HFF-Myc (cell line): ENCODE measurements around the gene CTNNA3.

Experiments used
- DNase-seq: peaks from one replicate; pipeline ENCODE4 v3.0.0-alpha.2; 2011; ENCODE audit warnings: low read depth; ENCODE audit errors: extremely low read depth
- H3K4me3 ChIP-seq: replicated peaks from 2 replicates; pipeline ENCODE4 v1.5.1; 2011; ENCODE audit warnings: low read depth, mild to moderate bottlenecking, control low read depth, low read length
- TF ChIP-seq, protein P1 (sequence below): IDR thresholded peaks from 2 replicates; pipeline ENCODE4 v1.5.1; 2012; ENCODE audit warnings: mild to moderate bottlenecking, low read depth, low read length, control low read depth; ENCODE audit errors: missing control alignments

CTNNA3 gene

DNA sequence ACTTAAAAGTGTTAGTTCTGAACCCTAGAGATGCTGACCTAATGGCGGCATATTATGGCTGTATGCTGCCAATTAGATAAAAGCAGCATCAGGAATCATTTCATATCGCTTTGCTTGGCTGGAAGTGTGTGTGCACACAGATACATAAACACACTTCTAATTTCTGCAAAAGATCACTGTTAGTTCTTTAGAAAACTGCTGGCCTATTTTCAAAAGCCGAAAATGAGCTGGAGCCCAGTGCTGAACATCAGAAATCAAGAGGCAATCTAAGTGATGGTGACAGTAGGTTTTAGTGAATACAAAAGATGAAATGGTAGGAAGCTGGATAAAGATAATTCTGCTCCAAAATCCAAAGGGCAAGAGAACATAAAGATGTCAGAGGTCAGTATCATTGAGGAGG is 1516.0 kb downstream of the CTNNA3 start:
- no peak overlapping the region for H3K4me3 ChIP-seq
- no peak for DNase-seq
- TF ChIP-seq, protein P1, sequence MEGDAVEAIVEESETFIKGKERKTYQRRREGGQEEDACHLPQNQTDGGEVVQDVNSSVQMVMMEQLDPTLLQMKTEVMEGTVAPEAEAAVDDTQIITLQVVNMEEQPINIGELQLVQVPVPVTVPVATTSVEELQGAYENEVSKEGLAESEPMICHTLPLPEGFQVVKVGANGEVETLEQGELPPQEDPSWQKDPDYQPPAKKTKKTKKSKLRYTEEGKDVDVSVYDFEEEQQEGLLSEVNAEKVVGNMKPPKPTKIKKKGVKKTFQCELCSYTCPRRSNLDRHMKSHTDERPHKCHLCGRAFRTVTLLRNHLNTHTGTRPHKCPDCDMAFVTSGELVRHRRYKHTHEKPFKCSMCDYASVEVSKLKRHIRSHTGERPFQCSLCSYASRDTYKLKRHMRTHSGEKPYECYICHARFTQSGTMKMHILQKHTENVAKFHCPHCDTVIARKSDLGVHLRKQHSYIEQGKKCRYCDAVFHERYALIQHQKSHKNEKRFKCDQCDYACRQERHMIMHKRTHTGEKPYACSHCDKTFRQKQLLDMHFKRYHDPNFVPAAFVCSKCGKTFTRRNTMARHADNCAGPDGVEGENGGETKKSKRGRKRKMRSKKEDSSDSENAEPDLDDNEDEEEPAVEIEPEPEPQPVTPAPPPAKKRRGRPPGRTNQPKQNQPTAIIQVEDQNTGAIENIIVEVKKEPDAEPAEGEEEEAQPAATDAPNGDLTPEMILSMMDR, result no peak

DNA sequence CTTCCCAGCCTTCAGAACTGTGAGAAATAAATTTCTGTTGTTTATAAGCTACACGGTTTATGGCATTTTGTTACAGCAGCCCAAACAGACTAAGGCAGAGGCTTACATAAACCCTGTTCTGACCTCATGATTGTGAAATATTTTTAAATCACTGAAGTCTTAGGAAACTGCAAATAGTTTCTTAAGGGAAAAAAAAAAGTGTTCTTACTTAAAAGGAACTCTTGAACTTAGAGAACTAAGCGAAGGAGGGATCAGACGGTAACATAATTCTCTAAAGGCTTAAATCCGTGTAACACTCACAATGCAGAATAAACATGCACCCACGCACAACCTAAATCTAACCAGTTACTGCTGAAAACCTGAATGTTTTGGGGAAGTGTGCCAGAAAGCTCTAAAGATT is 1519.2 kb downstream of the CTNNA3 start:
- TF ChIP-seq, protein P1, result no peak
- H3K4me3 ChIP-seq, result no peak overlapping the region
- no peak for DNase-seq

GRCh38 chr10:66167816-66168215 is 1528.2 kb downstream of the CTNNA3 start:
- no peak for DNase-seq
- TF ChIP-seq, protein P1, result no peak
- H3K4me3 ChIP-seq, result no peak overlapping the region

DNA sequence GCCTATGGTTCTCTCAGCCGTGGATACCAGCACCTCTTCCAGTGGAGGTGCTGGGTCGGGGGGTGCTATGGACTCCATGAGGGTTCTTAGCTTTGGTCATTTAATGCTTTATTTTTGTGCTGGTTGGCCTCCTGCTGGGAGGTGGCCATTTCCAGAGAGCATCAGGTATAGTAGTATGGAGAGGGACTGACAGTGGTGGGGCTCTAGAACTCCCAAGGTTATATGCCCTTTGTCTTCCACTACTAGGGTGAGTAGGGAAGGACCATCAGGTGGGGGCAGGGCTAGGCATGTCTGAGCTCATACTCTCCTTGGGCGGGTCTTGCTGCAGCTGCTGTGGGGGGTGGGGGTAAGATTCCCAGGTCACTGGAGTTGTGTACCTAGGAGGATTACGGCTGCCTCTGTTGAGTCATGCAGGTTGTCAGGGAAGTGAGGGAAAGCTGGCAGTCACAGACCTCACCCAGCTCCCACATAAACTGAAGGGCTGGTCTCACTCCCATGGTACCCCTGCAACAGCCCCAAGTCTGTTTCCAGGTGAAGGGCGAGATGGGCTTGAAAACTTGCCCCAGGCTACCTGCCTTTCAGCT is 1533.3 kb downstream of the CTNNA3 start:
- no peak for DNase-seq
- H3K4me3 ChIP-seq, result no peak overlapping the region
- TF ChIP-seq, protein P1, result no peak

- no peak for DNase-seq
- TF ChIP-seq, protein P1, result no peak
- no peak overlapping the region for H3K4me3 ChIP-seq
Measured at GRCh38 chr10:66151346-66151745, 1544.6 kb downstream of the CTNNA3 start.

DNA sequence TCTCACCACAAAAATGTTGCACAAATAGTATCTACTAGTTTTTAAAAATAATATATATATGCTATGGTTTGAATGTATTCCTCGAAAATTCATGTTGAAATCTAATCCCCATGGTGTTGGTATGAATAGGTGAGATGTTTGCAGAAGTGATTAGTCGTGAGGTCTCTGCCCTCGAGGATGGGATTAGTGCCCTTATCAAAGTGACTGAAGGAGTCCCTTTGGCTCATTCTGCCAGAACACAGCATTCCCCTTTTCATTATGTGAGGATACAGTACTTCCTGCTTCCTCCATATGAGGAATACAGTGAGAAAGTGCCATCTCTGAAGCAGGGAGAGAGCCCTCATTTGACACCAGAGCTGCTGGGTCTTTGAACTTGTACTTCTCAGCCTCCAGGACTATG is 1547.7 kb downstream of the CTNNA3 start:
- TF ChIP-seq, protein P1, result no peak
- H3K4me3 ChIP-seq, result no peak overlapping the region
- no peak for DNase-seq

GRCh38 chr10:66144016-66144415 is 1552.0 kb downstream of the CTNNA3 start:
- DNase-seq, result no peak
- TF ChIP-seq, protein P1, result no peak

More at GRCh38 chr10:66144016-66144415, 1552.0 kb downstream of the CTNNA3 start:
- no peak overlapping the region for H3K4me3 ChIP-seq
